DMS 273 (cell line): Measurements from ENCODE around the gene PIANP.

ENCODE experiments used
- DNase-seq: peaks from one replicate; lab custom pipeline; 2025; ENCODE audit not compliant: unreplicated experiment; lab: John Stamatoyannopoulos, UW

Gene PIANP

DNA sequence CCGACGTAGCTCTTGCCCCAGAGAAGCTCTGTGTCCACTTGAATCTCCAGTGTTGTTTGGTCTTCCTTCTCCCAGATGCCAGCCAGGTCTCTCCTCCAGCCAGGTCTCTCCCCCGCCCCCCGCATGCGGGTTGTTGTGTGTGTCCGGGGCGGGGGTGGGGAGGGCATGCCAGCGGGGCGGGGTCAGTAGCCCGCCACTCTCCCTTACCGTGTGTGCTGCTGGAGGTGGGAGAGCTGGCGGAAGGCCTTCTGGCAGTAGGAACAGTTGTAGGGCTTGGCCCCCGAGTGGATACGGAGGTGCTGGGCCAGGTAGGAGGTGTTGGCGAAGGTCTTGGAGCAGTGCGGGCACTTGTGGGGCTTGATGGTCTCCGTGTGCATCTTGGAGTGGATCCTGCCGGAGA, 28.5 kb downstream of the PIANP start:
- DNase-seq, result no peak

DNA sequence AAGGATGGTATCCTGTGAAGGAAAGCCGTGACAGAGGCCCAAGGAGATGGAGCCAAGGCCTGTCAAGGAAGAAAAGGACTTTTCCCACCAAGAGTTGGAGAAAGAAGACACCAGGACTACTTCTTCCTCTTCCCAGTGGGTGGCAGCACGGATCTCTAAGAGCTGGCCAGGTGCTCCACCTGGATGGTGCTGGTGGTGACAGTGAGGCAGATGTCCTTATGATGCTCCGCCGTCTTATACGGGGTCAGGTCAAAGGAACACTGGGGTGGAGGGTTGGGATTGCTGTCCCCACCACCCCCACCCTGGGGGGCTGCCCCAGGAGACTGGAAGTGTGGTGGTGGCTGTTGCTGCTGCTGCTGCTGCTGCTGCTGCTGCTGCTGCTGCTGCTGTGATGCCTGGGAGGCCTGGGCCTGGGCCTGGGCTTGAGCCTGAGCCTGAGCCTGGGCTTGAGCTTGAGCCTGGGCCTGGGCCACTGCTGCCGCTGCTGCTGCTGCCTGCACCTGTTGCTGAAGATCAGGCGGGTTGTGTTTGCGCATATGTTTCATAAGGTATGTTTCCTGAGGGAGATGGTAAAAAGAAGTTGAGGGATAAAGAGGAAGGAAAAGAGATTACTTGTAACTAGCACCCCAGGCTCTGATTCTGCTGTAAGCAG, 32.9 kb downstream of the PIANP start:
- no peak for DNase-seq

DNA sequence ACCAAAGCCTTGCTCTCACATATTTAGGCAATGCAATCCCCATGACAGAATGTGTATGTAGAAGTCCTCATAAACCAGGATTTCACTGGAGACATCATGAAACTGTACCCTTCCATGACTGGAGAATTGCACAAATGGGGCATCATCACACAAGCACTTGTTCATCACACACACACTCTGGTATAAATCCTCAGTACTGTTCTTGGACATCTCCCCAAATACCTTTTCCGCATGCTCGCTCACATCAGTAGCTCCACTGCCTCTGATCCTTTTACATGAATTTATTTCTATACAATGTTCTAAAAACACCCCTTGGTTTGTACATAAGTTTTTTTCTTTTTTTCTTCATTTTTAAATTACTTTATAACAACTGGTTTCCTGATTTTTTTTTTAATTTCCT, 34.4 kb downstream of the PIANP start:
- no peak for DNase-seq

- DNase-seq, result no peak
These were observed 35.7 kb downstream of the PIANP start for GRCh38 chr12:6664902-6665301.

DNA sequence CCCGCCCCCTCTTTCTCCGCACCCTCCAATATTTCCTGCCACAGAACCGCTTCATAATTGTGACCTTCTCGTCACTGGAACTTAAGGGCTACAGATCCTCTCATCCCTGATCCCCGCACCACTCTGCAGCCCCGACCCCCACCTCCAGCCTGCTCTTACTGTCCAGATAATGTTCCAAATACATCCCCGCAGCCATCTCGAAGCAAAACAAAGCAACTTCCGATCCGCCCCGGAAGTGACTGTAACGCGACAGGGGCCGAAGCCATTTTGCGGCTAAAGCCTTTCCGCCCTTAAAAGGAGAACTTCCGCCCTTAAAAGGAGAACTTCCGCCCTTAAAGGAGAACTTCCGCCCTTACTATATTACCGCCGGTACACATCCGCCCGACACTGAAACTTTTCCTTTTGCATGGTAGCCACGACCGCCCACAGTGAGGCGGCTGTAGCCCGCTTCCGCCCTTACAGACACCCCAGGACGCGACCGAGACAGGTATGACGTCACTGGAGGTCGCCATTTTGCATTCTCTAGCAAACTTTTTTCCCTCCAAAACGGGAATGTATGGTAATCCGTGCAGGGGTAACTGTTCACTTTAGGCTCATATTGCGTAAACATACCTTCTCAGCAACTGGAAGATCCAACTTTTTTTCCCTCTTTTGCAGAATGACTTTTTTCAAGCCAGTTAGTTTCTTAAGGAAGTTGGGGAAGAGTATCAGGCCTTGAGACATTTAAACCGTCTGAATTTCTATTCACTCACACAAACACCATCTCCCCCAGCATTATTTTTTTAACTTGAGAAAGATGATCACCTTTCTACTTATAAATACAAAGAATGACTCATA, 37.5 kb downstream of the PIANP start, which contains the start of gene ING4:
TSS of gene ING4 (minus strand) at position 214 of the 837 bp plus-strand sequence. CDS start at position 196, 18 bp downstream.
- DNase-seq, result peak; percentile 99

- no peak for DNase-seq
These were observed 38.1 kb downstream of the PIANP start for GRCh38 chr12:6662602-6662905.

GRCh38 chr12:6653987-6654386, 46.6 kb downstream of the PIANP start:
- DNase-seq, result no peak

- no peak for DNase-seq
These were observed 47.3 kb downstream of the PIANP start for GRCh38 chr12:6653342-6653741.

DNA sequence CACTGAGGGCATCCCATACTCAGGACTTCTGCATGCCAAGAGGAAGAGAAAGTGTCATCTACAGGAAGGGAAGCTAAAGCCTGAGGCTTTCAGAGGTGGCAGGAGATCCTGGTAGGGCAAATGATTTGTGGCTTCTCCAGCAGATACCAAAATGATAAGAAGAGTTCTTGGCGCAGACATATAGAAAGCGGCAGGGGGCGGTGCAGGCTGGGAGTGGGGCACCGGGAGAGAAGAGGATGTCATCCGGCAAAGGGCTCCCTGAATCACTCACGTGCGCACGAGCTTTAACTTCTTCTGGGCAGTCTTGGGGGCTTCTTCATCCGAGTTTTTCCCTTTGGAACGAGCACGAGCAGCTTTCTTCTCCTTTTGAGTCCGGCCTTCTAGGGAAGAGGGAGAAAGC, 48.2 kb downstream of the PIANP start:
- DNase-seq, result no peak

DNA sequence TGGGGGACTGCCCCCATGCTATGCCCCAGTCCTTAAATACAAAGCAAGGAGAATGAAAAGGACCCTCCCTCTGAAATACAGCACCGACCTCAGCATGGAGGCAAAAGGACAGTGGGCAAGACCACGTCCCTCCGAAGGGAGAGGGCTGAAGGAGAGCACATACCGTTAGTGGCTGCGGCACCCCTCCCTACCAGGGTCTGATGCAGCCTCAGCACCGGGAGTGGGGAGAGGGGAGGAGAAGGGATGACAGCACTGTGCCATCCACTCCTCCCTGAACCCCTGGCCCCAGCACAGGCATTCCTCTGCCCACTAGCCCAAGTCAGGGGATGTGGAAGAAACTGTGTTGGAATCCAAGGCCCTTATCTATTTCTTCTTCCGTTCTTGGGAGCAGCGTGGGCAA, 49.8 kb downstream of the PIANP start:
- no peak for DNase-seq

GRCh38 chr12:6647083-6647604, 53.5 kb downstream of the PIANP start, which contains the start of gene ACRBP:
ACRBP (minus strand) TSS chr12:6647432; CDS start chr12:6647366, 66 bp downstream.
- no peak for DNase-seq

GRCh38 chr12:6646276-6647082, 54.1 kb downstream of the PIANP start:
- DNase-seq, result no peak

- DNase-seq, result no peak
These were observed 55.7 kb downstream of the PIANP start for GRCh38 chr12:6644903-6645302.

DNA sequence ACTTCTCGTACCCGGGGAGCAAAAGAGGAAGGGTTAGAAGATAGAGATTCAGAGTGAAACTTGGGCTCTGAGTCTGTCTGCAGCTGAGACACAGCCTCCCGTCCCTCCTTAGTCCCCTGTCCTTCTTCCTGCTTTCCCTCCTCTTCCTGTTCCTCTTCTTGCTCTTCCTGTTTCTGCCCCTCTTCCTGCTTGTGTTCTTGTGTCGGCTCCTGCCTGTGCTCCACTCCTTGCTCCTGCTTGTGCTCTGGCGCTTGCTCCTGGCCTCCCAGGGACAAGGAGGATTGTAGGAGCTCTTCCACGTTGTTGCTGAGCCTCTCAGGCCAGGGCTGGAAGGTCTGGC, 56.4 kb downstream of the PIANP start:
- no peak for DNase-seq
